ENCODE data around the gene KRTAP2-1.
"Not testable (repeated sequence)": the region's sequence is repeated elsewhere in the genome, so short reads cannot be mapped to it uniquely, and the experiment has no call there.

GRCh38 chr17:41084100-41084856 lies 37.2 kb upstream of the KRTAP2-1 start, which contains the start of gene KRTAP4-7:
- TF ChIP-seq CTCF (IDR thresholded peaks at IDR 0.05 in 2 of 3, conservative IDR thresholded peaks at IDR 0.05 in 1 of 3; ENCODE audit: borderline replicate concordance in 1 of 3, insufficient read depth in 1 of 3, low read depth in 2 of 3, low read length in 2 of 3); POLR2A (IDR thresholded peaks at IDR 0.05; ENCODE audit: borderline replicate concordance, extremely low read depth, insufficient read depth, insufficient read length); ELF1 (IDR thresholded peaks at IDR 0.05; ENCODE audit: borderline replicate concordance, low read depth); EZH2 (IDR thresholded peaks at IDR 0.05); MAX (IDR thresholded peaks at IDR 0.05); FOSL1 (IDR thresholded peaks at IDR 0.05; ENCODE audit: low read depth): not testable (repeated sequence)

Data from HCT116 (cell line).